Measurements from ENCODE around the gene GPR158. TPM values are rescaled to one million over a fixed set of nuclear protein-coding genes. Genes with fewer than 3 reads are reported as not detected.

GPR158 gene
- total RNA-seq, 1 experiment from 2014 or later: 0.24 TPM

GRCh38 chr10:25384618-25385017 is 209.8 kb downstream of the GPR158 start:
- Mint-ChIP-seq H3K27me3 (ENCODE audit: low read depth) (no peaks in the 10 kb centered on the region), H3K9me3 (peaks cover 3 to 27% of the 10 kb centered on the region in 2 experiments; a peak in 4 of 5 replicates), H3K4me1 (peaks cover 16 to 24% of the 10 kb centered on the region in 2 experiments), H3K36me3 (ENCODE audit: insufficient read depth in 1 of 3, low read depth in 3 of 3) (peaks cover 0 to 4% (median 3%) of the 10 kb centered on the region in 3 experiments; a peak in 5 of 7 replicates), H3K27ac (no peak overlapping the region), H3K4me3 (no peak overlapping the region)
- H2BK15ac ChIP-seq (ENCODE audit: low read depth, low read length): no peak overlapping the region
- H3K23ac ChIP-seq (ENCODE audit: insufficient read length, low read depth, low read length): no peak overlapping the region
- H3K4me2 ChIP-seq (ENCODE audit: insufficient read depth, insufficient read length, low read length): no peak overlapping the region
- H2BK20ac ChIP-seq (ENCODE audit: low read depth, low read length, poor library complexity, severe bottlenecking): no peak overlapping the region
- H3K18ac ChIP-seq (ENCODE audit: insufficient read length, low read depth, low read length): no peak overlapping the region
- H3K79me2 ChIP-seq (ENCODE audit: insufficient read depth, low read length): no peaks in the 10 kb centered on the region
- H3K27me3 ChIP-seq (ENCODE audit: insufficient read depth, low read length): no peaks in the 10 kb centered on the region
- H3K27ac ChIP-seq (ENCODE audit: insufficient read length, low read depth, low read length): no peak overlapping the region
- H3K9me3 ChIP-seq (ENCODE audit: control insufficient read depth, low read depth, low read length): peaks cover 3% of the 10 kb centered on the region
- no peak overlapping the region for H4K91ac ChIP-seq (ENCODE audit: insufficient read length, low read depth, low read length)
- no peaks in the 10 kb centered on the region for H3K23me2 ChIP-seq (ENCODE audit: insufficient read length, low read depth, low read length, poor library complexity, severe bottlenecking)
- no peaks in the 10 kb centered on the region for H4K20me1 ChIP-seq (ENCODE audit: control insufficient read depth, insufficient read depth, insufficient read length)
- H2AK5ac ChIP-seq (ENCODE audit: insufficient read length, low read length): no peak overlapping the region
- H2BK12ac ChIP-seq (ENCODE audit: insufficient read length, low read depth, low read length): no peak overlapping the region
- H3K56ac ChIP-seq (ENCODE audit: insufficient read length, low read depth, low read length): no peak overlapping the region
- H3K4me1 ChIP-seq (ENCODE audit: insufficient read depth, low read length): no peaks in the 10 kb centered on the region
- H2AFZ ChIP-seq (ENCODE audit: low read length): no peak overlapping the region
- DNase-seq: no peak
- no peak overlapping the region for H3K14ac ChIP-seq (ENCODE audit: insufficient read depth, low read length)
- H3K79me1 ChIP-seq (ENCODE audit: insufficient read depth, low read depth, low read length, poor library complexity, severe bottlenecking): no peaks in the 10 kb centered on the region
- H4K5ac ChIP-seq (ENCODE audit: insufficient read length, low read depth, low read length): no peak overlapping the region
- no peak overlapping the region for H4K8ac ChIP-seq (replicated peaks; ENCODE audit: insufficient read length, low read depth, low read length)
- no peak overlapping the region for H3K9ac ChIP-seq (ENCODE audit: extremely low read depth, insufficient read length, low read length)
- no peak overlapping the region for H2BK5ac ChIP-seq (ENCODE audit: insufficient read length, low read length)
- no peak for TF ChIP-seq CTCF (conservative IDR thresholded peaks at IDR 0.05)
- no peak overlapping the region for H3K4ac ChIP-seq (ENCODE audit: low read depth, low read length)
- H2BK120ac ChIP-seq (ENCODE audit: low read depth, low read length, poor library complexity, severe bottlenecking): no peak overlapping the region
- no peak overlapping the region for H3T11ph ChIP-seq (ENCODE audit: low read length)
- no CpG with 5 or more reads among the region's 3 CpGs for whole genome bisulfite sequencing (ENCODE audit: extremely low coverage, insufficient read length, low lambda C conversion rate)
